ENCODE data around the gene CAMK1D. TPM values are rescaled to one million over a fixed set of nuclear protein-coding genes. Genes with fewer than 3 reads are reported as not detected.
"Not testable (repeated sequence)": the region's sequence is repeated elsewhere in the genome, so short reads cannot be mapped to it uniquely, and the experiment has no call there.

Gene CAMK1D
- total RNA-seq (2014; rRNA removed; shearing (Covaris generic)), result 17.8 and 19.0 TPM in 2 replicates
- total RNA-seq (2022), result 25.6 and 28.0 TPM in 2 replicates
- percentile 69 among the genes with signal in this experiment for Bru-seq, nascent RNA
- percentile 71 among the genes with signal in this experiment for BruChase-seq, experiment 1, labeled RNA remaining after a 6-hour chase
- percentile 65 among the genes with signal in this experiment for BruChase-seq, experiment 2, labeled RNA remaining after a 2-hour chase
- long read RNA-seq, partial matches to known transcripts, result 3 of 18 reads
- long read RNA-seq, other reads (novel, unspliced or antisense), result 15 of 18 reads

- H3K9me2 ChIP-seq (ENCODE audit: insufficient read depth, low read length), result no peaks in the 10 kb centered on the region
- H3K4me3 ChIP-seq (ENCODE audit: low read depth, low read length, poor library complexity, severe bottlenecking), result peak within 1 kb of the TSS; percentile 84
- no TSS peak for BruUV-seq (replicated peaks)
- peak; percentile 90 for DNase-seq (ENCODE audit: low spot score)
- CTCF ChIA-PET (ENCODE audit: unreplicated experiment), result no interaction called here
- H3K27ac ChIP-seq (ENCODE audit: low read depth, low read length, poor library complexity, severe bottlenecking), result peak within 1 kb of the TSS; percentile 80
- POLR2A ChIA-PET, result interaction anchor here (0.5 to 2.6 kb wide), 5 partner anchors 9 to 136 kb away, joined by 3 to 12 read pairs (median 3); no protein-coding TSS in a partner anchor
- intact Hi-C loops (cut with micrococcal nuclease; ENCODE audit: unreplicated experiment), result loop anchor here (1.0 to 10.0 kb wide), 3 partner anchors 85 to 284 kb away; partner anchors contain the start of gene DHTKD1
- H3K36me3 ChIP-seq (ENCODE audit: insufficient read depth, low read length), result no peaks in the 10 kb centered on the region
- H2AFZ ChIP-seq (ENCODE audit: low read length), result peak within 1 kb of the TSS; percentile 61; the same call in 1 of the 2 replicates
- H4K20me1 ChIP-seq (ENCODE audit: insufficient read depth, low read length), result peaks cover 15% of the 10 kb centered on the region
- H3K9me3 ChIP-seq (ENCODE audit: low read length), result no peaks in the 10 kb centered on the region
- peaks cover 55% of the 10 kb centered on the region for H3K4me1 ChIP-seq (ENCODE audit: insufficient read depth, low read length, poor library complexity, severe bottlenecking)
- no peak for TF ChIP-seq EZH2phosphoT487 (IDR thresholded peaks at IDR 0.05; ENCODE audit: borderline replicate concordance, low read depth, low read length)
- TF ChIP-seq CTCF (conservative IDR thresholded peaks at IDR 0.05; ENCODE audit: low read length), result peak; percentile 52
- peaks cover 35% of the 10 kb centered on the region for H3K79me2 ChIP-seq (ENCODE audit: insufficient read depth, low read depth, low read length)
- H3K4me2 ChIP-seq (ENCODE audit: low read length), result peak within 1 kb of the TSS; percentile 89
These were observed at the start of gene CAMK1D for GRCh38 chr10:12348870-12349628. Gene CAMK1D, plus strand, starts transcription at chr10:12349547.

- H3K9me3 ChIP-seq (ENCODE audit: low read length); H4K20me1 ChIP-seq (ENCODE audit: insufficient read depth, low read length); H3K79me2 ChIP-seq (ENCODE audit: insufficient read depth, low read depth, low read length); CTCF ChIA-PET (ENCODE audit: unreplicated experiment); BruUV-seq (replicated peaks); H3K36me3 ChIP-seq (ENCODE audit: insufficient read depth, low read length); H3K4me1 ChIP-seq (ENCODE audit: insufficient read depth, low read length, poor library complexity, severe bottlenecking); DNase-seq (ENCODE audit: low spot score); H3K4me3 ChIP-seq (ENCODE audit: low read depth, low read length, poor library complexity, severe bottlenecking); H3K9me2 ChIP-seq (ENCODE audit: insufficient read depth, low read length); H2AFZ ChIP-seq (ENCODE audit: low read length); H3K4me2 ChIP-seq (ENCODE audit: low read length); intact Hi-C loops (cut with micrococcal nuclease; ENCODE audit: unreplicated experiment); POLR2A ChIA-PET; H3K27ac ChIP-seq (ENCODE audit: low read depth, low read length, poor library complexity, severe bottlenecking): not testable (repeated sequence)
These were observed 48.3 kb upstream of the CAMK1D start for GRCh38 chr10:12301036-12301435.

- Histone ChIP-seq H3K9me3 (ENCODE audit: low read length) (no peaks in the 10 kb centered on the region), H3K4me2 (ENCODE audit: low read length) (no peak overlapping the region), H3K36me3 (ENCODE audit: insufficient read depth, low read length) (no peaks in the 10 kb centered on the region), H3K27ac (ENCODE audit: low read depth, low read length, poor library complexity, severe bottlenecking) (no peak overlapping the region), H4K20me1 (ENCODE audit: insufficient read depth, low read length) (no peaks in the 10 kb centered on the region), H3K9me2 (ENCODE audit: insufficient read depth, low read length) (no peaks in the 10 kb centered on the region), H3K4me3 (ENCODE audit: low read depth, low read length, poor library complexity, severe bottlenecking) (no peak overlapping the region), H2AFZ (ENCODE audit: low read length) (no peak overlapping the region), H3K4me1 (ENCODE audit: insufficient read depth, low read length, poor library complexity, severe bottlenecking) (no peaks in the 10 kb centered on the region), H3K79me2 (ENCODE audit: insufficient read depth, low read depth, low read length) (no peaks in the 10 kb centered on the region)
- ChIA-PET CTCF (ENCODE audit: unreplicated experiment) (no interaction called here), POLR2A (interaction anchor here (0.6 kb wide), 1 partner anchor 21 kb away, joined by 4 read pairs; no protein-coding TSS in a partner anchor)
- intact Hi-C loops (cut with micrococcal nuclease; ENCODE audit: unreplicated experiment), result no loop called here
- TF ChIP-seq EZH2phosphoT487 (IDR thresholded peaks at IDR 0.05; ENCODE audit: borderline replicate concordance, low read depth, low read length) (no peak), CTCF (conservative IDR thresholded peaks at IDR 0.05; ENCODE audit: low read length) (no peak)
- no peak for DNase-seq (ENCODE audit: low spot score)
- no TSS peak for BruUV-seq (replicated peaks)
These were observed 41.3 kb upstream of the CAMK1D start for GRCh38 chr10:12308057-12308456.

All from OCI-LY7 (cell line).